ENCODE measurements around the gene MAT2B. TPM values are rescaled to one million over a fixed set of nuclear protein-coding genes. Genes with fewer than 3 reads are reported as not detected.

The MAT2B gene
- total and polyA plus RNA-seq, 9 of the 15 experiments (the other 6 are each of a cell fraction or from before 2014, with no cell fraction given) = 32.0 to 57.7 (median 43.6) TPM

DNA sequence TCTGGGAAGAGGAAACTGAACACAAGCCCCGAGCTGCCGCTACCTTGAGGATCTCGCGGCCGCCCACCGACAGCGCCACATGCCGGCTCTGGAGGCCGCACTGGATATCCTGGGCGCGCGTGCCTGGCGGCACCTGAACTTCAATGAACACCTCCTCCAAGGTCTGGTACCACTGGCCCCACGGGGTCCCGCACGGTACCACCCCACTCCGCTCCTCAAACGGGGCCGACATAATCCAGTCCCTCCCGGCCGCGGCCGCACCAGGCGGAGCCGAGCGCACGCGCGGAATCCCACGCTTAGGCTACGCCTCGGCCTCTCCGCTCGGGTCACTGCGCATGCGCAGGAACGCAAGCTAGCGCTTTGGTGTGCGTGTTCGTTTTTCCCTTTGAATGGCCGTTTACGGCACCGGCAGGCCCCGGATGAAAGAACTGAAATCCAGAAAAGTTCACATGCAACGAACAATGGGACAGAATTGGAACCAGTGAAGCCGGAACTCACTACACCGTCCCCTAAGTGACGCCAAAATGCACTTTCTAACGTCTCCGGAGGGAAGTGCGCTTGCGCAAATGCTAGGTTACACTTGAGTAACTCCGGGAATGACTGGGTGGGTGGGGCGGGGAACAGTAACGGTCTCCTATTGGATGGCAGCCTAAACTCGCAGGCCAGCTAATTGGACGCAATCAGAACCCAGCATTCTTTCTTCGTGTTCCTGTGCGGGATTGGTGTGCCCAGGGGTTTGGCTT lies 45.4 kb upstream of the MAT2B start, which contains the start of gene NUDCD2 (continued):
- TF ChIP-seq, protein P1, sequence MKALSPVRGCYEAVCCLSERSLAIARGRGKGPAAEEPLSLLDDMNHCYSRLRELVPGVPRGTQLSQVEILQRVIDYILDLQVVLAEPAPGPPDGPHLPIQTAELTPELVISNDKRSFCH (CRISPR knock-in tag; IDR thresholded peaks at IDR 0.05) = no peak
- TF ChIP-seq, protein P1 (tag; IDR thresholded peaks at IDR 0.05) = peak; percentile 80
- peak; percentile 81 for TF ChIP-seq ERF (CRISPR knock-in tag; IDR thresholded peaks at IDR 0.05)
- no peak for TF ChIP-seq XRCC5 (IDR thresholded peaks at IDR 0.05; ENCODE audit: low read depth, low read length)
- no peak for TF ChIP-seq SRSF9 (IDR thresholded peaks at IDR 0.05; ENCODE audit: borderline replicate concordance, low read depth, low read length)
- peak; percentile 37; the same call in 1 of the 2 replicates for TF ChIP-seq BHLHE40 (IDR thresholded peaks at IDR 0.05; ENCODE audit: low read length)
- TF ChIP-seq CREM (IDR thresholded peaks at IDR 0.05; ENCODE audit: low read depth) = peak; percentile 85
- TF ChIP-seq, protein P2, sequence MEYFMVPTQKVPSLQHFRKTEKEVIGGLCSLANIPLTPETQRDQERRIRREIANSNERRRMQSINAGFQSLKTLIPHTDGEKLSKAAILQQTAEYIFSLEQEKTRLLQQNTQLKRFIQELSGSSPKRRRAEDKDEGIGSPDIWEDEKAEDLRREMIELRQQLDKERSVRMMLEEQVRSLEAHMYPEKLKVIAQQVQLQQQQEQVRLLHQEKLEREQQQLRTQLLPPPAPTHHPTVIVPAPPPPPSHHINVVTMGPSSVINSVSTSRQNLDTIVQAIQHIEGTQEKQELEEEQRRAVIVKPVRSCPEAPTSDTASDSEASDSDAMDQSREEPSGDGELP (CRISPR knock-in tag; IDR thresholded peaks at IDR 0.05; ENCODE audit: borderline replicate concordance) = peak; percentile 56; the same call in 1 of the 2 replicates
- TF ChIP-seq NR3C1 (CRISPR knock-in tag; IDR thresholded peaks at IDR 0.05) = peak; percentile 81; the same call in 1 of the 2 replicates
- no peak for TF ChIP-seq HSF4 (CRISPR knock-in tag; IDR thresholded peaks at IDR 0.05; ENCODE audit: borderline replicate concordance)
- 0 out of 2 replicates have a peak, but pooled peaks have one; percentile 15 for TF ChIP-seq ZNF316 (IDR thresholded peaks at IDR 0.05)
- TF ChIP-seq RAD21 (CRISPR knock-in tag; conservative IDR thresholded peaks at IDR 0.05 in 1 of 2, IDR thresholded peaks at IDR 0.05 in 1 of 2) = peak in 1 of 2 experiments; percentile 5; a peak in 1 of 4 replicates
- no peak for TF ChIP-seq HNRNPK (IDR thresholded peaks at IDR 0.05; ENCODE audit: low read depth, low read length, poor library complexity, severe bottlenecking)
- TF ChIP-seq, protein P3, sequence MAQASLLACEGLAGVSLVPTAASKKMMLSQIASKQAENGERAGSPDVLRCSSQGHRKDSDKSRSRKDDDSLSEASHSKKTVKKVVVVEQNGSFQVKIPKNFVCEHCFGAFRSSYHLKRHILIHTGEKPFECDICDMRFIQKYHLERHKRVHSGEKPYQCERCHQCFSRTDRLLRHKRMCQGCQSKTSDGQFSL (CRISPR knock-in tag; IDR thresholded peaks at IDR 0.05) = no peak
- TF ChIP-seq, protein P3 (tag; IDR thresholded peaks at IDR 0.05) = no peak
- TF ChIP-seq, protein P4, sequence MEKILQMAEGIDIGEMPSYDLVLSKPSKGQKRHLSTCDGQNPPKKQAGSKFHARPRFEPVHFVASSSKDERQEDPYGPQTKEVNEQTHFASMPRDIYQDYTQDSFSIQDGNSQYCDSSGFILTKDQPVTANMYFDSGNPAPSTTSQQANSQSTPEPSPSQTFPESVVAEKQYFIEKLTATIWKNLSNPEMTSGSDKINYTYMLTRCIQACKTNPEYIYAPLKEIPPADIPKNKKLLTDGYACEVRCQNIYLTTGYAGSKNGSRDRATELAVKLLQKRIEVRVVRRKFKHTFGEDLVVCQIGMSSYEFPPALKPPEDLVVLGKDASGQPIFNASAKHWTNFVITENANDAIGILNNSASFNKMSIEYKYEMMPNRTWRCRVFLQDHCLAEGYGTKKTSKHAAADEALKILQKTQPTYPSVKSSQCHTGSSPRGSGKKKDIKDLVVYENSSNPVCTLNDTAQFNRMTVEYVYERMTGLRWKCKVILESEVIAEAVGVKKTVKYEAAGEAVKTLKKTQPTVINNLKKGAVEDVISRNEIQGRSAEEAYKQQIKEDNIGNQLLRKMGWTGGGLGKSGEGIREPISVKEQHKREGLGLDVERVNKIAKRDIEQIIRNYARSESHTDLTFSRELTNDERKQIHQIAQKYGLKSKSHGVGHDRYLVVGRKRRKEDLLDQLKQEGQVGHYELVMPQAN (IDR thresholded peaks at IDR 0.05; ENCODE audit: borderline replicate concordance) = peak; percentile 75; the same call in 1 of the 2 replicates
- no peak for TF ChIP-seq NR4A1 (CRISPR knock-in tag; IDR thresholded peaks at IDR 0.05)
- TF ChIP-seq NR4A1 (tag; IDR thresholded peaks at IDR 0.05) = 0 out of 2 replicates have a peak, but pooled peaks have one; percentile 28
- TF ChIP-seq NFXL1 (CRISPR knock-in tag; IDR thresholded peaks at IDR 0.05) = no peak
- peak; percentile 87 for TF ChIP-seq SMAD1 (IDR thresholded peaks at IDR 0.05; ENCODE audit: low read depth, low read length, partially characterized antibody)
- TF ChIP-seq MYBL2 (IDR thresholded peaks at IDR 0.05; ENCODE audit: low read depth) = no peak
- no peak for TF ChIP-seq MYBL2 (CRISPR knock-in tag; IDR thresholded peaks at IDR 0.05; ENCODE audit: borderline replicate concordance)
- TF ChIP-seq BRD4 (IDR thresholded peaks at IDR 0.05) = peak; percentile 15; the same call in 1 of the 2 replicates
- 0 out of 2 replicates have a peak, but pooled peaks have one; percentile 28 for TF ChIP-seq SPI1 (IDR thresholded peaks at IDR 0.05; ENCODE audit: borderline replicate concordance, low read depth, low read length)
- TF ChIP-seq ZNF12 (CRISPR knock-in tag; IDR thresholded peaks at IDR 0.05) = 0 out of 2 replicates have a peak, but pooled peaks have one; percentile 23

Measured in K562 (cell line).